Measurements from ENCODE around the gene GABPB1.

The GABPB1 gene

DNA sequence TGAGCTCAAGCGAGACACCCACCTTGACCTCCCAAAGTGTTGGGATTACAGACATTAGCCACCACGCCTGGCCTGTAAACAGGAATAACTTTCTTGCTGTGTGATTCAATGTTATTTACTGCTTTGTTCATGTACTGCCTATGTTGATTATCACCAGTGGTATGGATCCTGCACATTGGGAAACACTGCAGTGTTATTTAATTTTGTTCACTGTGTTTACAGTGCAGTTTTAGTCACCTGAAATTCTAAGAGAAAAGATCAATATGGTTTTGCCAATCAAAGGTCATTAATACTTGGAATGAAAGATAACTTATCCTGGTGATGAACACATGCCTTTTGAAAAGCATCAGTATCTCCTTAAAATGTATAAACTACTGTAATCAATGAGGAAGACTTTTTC lies 8.6 kb upstream of the GABPB1 start:
- Histone ChIP-seq H3K27me3 (ENCODE audit: insufficient read depth, low read length, poor library complexity, severe bottlenecking) (no peaks in the 10 kb centered on the region), H3K79me2 (ENCODE audit: insufficient read depth, low read length) (peaks cover 12% of the 10 kb centered on the region; the same call in 1 of the 2 replicates), H3K4me2 (ENCODE audit: low read depth, low read length, poor library complexity, severe bottlenecking) (no peak overlapping the region), H4K20me1 (ENCODE audit: insufficient read depth, low read length, poor library complexity, severe bottlenecking) (peaks cover 5% of the 10 kb centered on the region), H3K9me3 (ENCODE audit: insufficient read depth, low read depth, low read length) (no peaks in the 10 kb centered on the region), H3K9ac (ENCODE audit: low read depth, low read length, poor library complexity, severe bottlenecking) (no peak overlapping the region), H3K36me3 (ENCODE audit: insufficient read depth, low read length) (0 out of 2 replicates have a peak, but pooled peaks cover 5% of the 10 kb centered on the region), H3K9me2 (replicated peaks; ENCODE audit: low read depth, low read length) (no peaks in the 10 kb centered on the region), H2AFZ (ENCODE audit: low read length) (no peak overlapping the region), H3K4me1 (ENCODE audit: insufficient read depth, low read length, poor library complexity, severe bottlenecking) (no peaks in the 10 kb centered on the region), H3K4me3 (ENCODE audit: low read length, poor library complexity, severe bottlenecking) (no peak overlapping the region), H3F3A (ENCODE audit: low read depth) (no peaks in the 10 kb centered on the region)
- TF ChIP-seq EZH2phosphoT487 (IDR thresholded peaks at IDR 0.05; ENCODE audit: borderline replicate concordance): no peak
- TF ChIP-seq, protein P1, sequence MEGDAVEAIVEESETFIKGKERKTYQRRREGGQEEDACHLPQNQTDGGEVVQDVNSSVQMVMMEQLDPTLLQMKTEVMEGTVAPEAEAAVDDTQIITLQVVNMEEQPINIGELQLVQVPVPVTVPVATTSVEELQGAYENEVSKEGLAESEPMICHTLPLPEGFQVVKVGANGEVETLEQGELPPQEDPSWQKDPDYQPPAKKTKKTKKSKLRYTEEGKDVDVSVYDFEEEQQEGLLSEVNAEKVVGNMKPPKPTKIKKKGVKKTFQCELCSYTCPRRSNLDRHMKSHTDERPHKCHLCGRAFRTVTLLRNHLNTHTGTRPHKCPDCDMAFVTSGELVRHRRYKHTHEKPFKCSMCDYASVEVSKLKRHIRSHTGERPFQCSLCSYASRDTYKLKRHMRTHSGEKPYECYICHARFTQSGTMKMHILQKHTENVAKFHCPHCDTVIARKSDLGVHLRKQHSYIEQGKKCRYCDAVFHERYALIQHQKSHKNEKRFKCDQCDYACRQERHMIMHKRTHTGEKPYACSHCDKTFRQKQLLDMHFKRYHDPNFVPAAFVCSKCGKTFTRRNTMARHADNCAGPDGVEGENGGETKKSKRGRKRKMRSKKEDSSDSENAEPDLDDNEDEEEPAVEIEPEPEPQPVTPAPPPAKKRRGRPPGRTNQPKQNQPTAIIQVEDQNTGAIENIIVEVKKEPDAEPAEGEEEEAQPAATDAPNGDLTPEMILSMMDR (conservative IDR thresholded peaks at IDR 0.05; ENCODE audit: low read length): no peak

DNA sequence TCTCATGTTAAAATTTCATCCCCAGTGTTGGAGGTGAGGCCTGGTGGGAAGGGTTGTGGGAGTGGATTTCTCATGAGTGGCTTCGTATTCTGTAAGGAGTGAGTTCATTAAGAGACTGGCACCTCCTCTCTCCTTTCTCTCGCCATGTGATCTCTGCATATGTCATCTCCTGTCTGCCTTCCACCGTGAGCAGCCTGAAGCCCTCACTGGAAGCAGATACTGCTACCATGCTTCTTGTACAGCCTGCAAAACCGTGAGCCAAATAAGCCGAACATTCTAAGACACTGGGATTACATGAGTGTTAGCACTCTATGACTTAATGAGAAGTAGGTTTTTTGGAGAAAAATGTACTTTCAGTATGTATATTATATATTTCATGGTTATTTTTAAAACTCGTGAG lies 6.8 kb upstream of the GABPB1 start:
- peaks cover 25% of the 10 kb centered on the region for H3K79me2 ChIP-seq (ENCODE audit: insufficient read depth, low read length)
- no peak overlapping the region for H3K9ac ChIP-seq (ENCODE audit: low read depth, low read length, poor library complexity, severe bottlenecking)
- H3K4me1 ChIP-seq (ENCODE audit: insufficient read depth, low read length, poor library complexity, severe bottlenecking): peaks cover 10% of the 10 kb centered on the region
- no peaks in the 10 kb centered on the region for H3K27me3 ChIP-seq (ENCODE audit: insufficient read depth, low read length, poor library complexity, severe bottlenecking)
- H4K20me1 ChIP-seq (ENCODE audit: insufficient read depth, low read length, poor library complexity, severe bottlenecking): peaks cover 5% of the 10 kb centered on the region
- no peak overlapping the region for H2AFZ ChIP-seq (ENCODE audit: low read length)
- no peak overlapping the region for H3K4me3 ChIP-seq (ENCODE audit: low read length, poor library complexity, severe bottlenecking)
- H3F3A ChIP-seq (ENCODE audit: low read depth): no peaks in the 10 kb centered on the region
- H3K4me2 ChIP-seq (ENCODE audit: low read depth, low read length, poor library complexity, severe bottlenecking): no peak overlapping the region
- H3K9me2 ChIP-seq (replicated peaks; ENCODE audit: low read depth, low read length): no peaks in the 10 kb centered on the region
- TF ChIP-seq EZH2phosphoT487 (IDR thresholded peaks at IDR 0.05; ENCODE audit: borderline replicate concordance): no peak
- TF ChIP-seq, protein P1 (conservative IDR thresholded peaks at IDR 0.05; ENCODE audit: low read length): no peak
- no peaks in the 10 kb centered on the region for H3K9me3 ChIP-seq (ENCODE audit: insufficient read depth, low read depth, low read length)
- 0 out of 2 replicates have a peak, but pooled peaks cover 5% of the 10 kb centered on the region for H3K36me3 ChIP-seq (ENCODE audit: insufficient read depth, low read length)

DNA sequence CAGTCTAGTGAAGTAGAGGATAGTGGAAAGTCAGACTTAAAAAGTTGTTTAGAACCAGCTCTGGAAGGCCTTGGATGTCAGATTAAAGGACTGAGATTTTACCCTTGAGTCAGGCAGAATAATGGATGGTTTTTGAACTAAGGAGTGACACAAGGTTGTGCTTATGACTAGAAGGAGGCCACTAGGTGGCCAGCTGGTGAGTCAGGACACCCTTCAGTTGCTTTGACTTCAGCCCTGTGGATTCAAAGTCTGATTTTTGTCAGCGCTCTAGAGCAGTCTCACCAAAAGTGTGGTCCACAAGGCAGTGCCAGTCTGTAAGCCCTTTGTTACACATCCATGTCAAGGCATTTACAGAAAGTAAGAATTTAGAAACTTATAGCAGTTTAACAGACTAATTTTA lies 3.8 kb upstream of the GABPB1 start:
- H2AFZ ChIP-seq (ENCODE audit: low read length): no peak overlapping the region
- H3K9me2 ChIP-seq (replicated peaks; ENCODE audit: low read depth, low read length): no peaks in the 10 kb centered on the region
- H3K4me1 ChIP-seq (ENCODE audit: insufficient read depth, low read length, poor library complexity, severe bottlenecking): peaks cover 20% of the 10 kb centered on the region
- no peak overlapping the region for H3K9ac ChIP-seq (ENCODE audit: low read depth, low read length, poor library complexity, severe bottlenecking)
- peaks cover 54% of the 10 kb centered on the region for H3K79me2 ChIP-seq (ENCODE audit: insufficient read depth, low read length)
- peaks cover 12% of the 10 kb centered on the region for H3K27me3 ChIP-seq (ENCODE audit: insufficient read depth, low read length, poor library complexity, severe bottlenecking)
- peak overlapping the region; percentile 19 for H3K4me2 ChIP-seq (ENCODE audit: low read depth, low read length, poor library complexity, severe bottlenecking)
- 0 out of 2 replicates have a peak, but pooled peaks cover 5% of the 10 kb centered on the region for H3K36me3 ChIP-seq (ENCODE audit: insufficient read depth, low read length)
- H3K9me3 ChIP-seq (ENCODE audit: insufficient read depth, low read depth, low read length): no peaks in the 10 kb centered on the region
- H3F3A ChIP-seq (ENCODE audit: low read depth): no peaks in the 10 kb centered on the region
- H3K4me3 ChIP-seq (ENCODE audit: low read length, poor library complexity, severe bottlenecking): no peak overlapping the region
- peaks cover 11% of the 10 kb centered on the region for H4K20me1 ChIP-seq (ENCODE audit: insufficient read depth, low read length, poor library complexity, severe bottlenecking)
- TF ChIP-seq EZH2phosphoT487 (IDR thresholded peaks at IDR 0.05; ENCODE audit: borderline replicate concordance): no peak
- TF ChIP-seq, protein P1 (conservative IDR thresholded peaks at IDR 0.05; ENCODE audit: low read length): peak; percentile 71

Measured in Loucy (cell line).